Activated gamma-delta T cell treated with anti-CD3 and anti-CD28 coated beads, Interleukin-2, amount 50 U/mL, for 16 hours (primary cell): ENCODE measurements around the gene GAN.
"Not testable (repeated sequence)": the region's sequence is repeated elsewhere in the genome, so short reads cannot be mapped to it uniquely, and the experiment has no call there.

Experiments
- DNase-seq: peaks from one replicate; pipeline ENCODE4 v3.0.0-alpha.2; 2020; ENCODE audit warnings: low read depth

The GAN gene

GRCh38 chr16:81310045-81310644 lies 4.6 kb upstream of the GAN start:
- no peak for DNase-seq

GRCh38 chr16:81311762-81312161 lies 3.0 kb upstream of the GAN start:
- DNase-seq: no peak

- DNase-seq: no peak
Observed at GRCh38 chr16:81313701-81314602, 810 bp upstream of the GAN start.

- peak; percentile 22 for DNase-seq
Observed at GRCh38 chr16:81315271-81316175, 761 bp downstream of the GAN start.

- no peak for DNase-seq
Observed at GRCh38 chr16:81316176-81316496, 1.4 kb downstream of the GAN start.

- no peak for DNase-seq
Observed at GRCh38 chr16:81318711-81319110, 3.9 kb downstream of the GAN start.

- no peak for DNase-seq
Observed at GRCh38 chr16:81319221-81319912, 4.6 kb downstream of the GAN start.

- no peak for DNase-seq
Observed at GRCh38 chr16:81321039-81321438, 6.3 kb downstream of the GAN start.

GRCh38 chr16:81321536-81321935 lies 6.8 kb downstream of the GAN start:
- no peak for DNase-seq

GRCh38 chr16:81324808-81325207 lies 10.0 kb downstream of the GAN start:
- DNase-seq: no peak

- no peak for DNase-seq
Observed at GRCh38 chr16:81327011-81327410, 12.2 kb downstream of the GAN start.

GRCh38 chr16:81327447-81328196 lies 12.9 kb downstream of the GAN start:
- no peak for DNase-seq

GRCh38 chr16:81329947-81330346 lies 15.2 kb downstream of the GAN start:
- no peak for DNase-seq

GRCh38 chr16:81333356-81333755 lies 18.6 kb downstream of the GAN start:
- DNase-seq: no peak

GRCh38 chr16:81335669-81336068 lies 20.9 kb downstream of the GAN start:
- DNase-seq: no peak

- no peak for DNase-seq
Observed at GRCh38 chr16:81337097-81337496, 22.3 kb downstream of the GAN start.

- DNase-seq: not testable (repeated sequence)
Observed at GRCh38 chr16:81345172-81345571, 30.4 kb downstream of the GAN start.

GRCh38 chr16:81347425-81347824 lies 32.7 kb downstream of the GAN start:
- DNase-seq: no peak

- no peak for DNase-seq
Observed at GRCh38 chr16:81349608-81350305, 35.0 kb downstream of the GAN start.

- DNase-seq: no peak
Observed at GRCh38 chr16:81350306-81350615, 35.5 kb downstream of the GAN start.

GRCh38 chr16:81353895-81354294 lies 39.1 kb downstream of the GAN start:
- DNase-seq: no peak
